ENCODE results near the gene RGS1.

RGS1 gene

GRCh38 chr1:192559115-192560006 lies 16.2 kb upstream of the RGS1 start:
- Histone ChIP-seq H3K36me3 (ENCODE audit: control insufficient read depth, insufficient read depth, low read length) (no peaks in the 10 kb centered on the region), H3K27ac (ENCODE audit: low read depth, low read length) (peak overlapping the region; percentile 48), H3K9ac (ENCODE audit: low read length) (no peak overlapping the region), H3K4me3 (ENCODE audit: low read length) (no peak overlapping the region), H3K27me3 (ENCODE audit: control insufficient read depth, insufficient read depth, low read length) (no peaks in the 10 kb centered on the region), H3K4me1 (ENCODE audit: control insufficient read depth, insufficient read depth, low read length) (no peaks in the 10 kb centered on the region)

- H3K27me3 ChIP-seq (ENCODE audit: control insufficient read depth, insufficient read depth, low read length): no peaks in the 10 kb centered on the region
- no peak overlapping the region for H3K27ac ChIP-seq (ENCODE audit: low read depth, low read length)
- H3K4me1 ChIP-seq (ENCODE audit: control insufficient read depth, insufficient read depth, low read length): no peaks in the 10 kb centered on the region
- no peak overlapping the region for H3K9ac ChIP-seq (ENCODE audit: low read length)
- no peak overlapping the region for H3K4me3 ChIP-seq (ENCODE audit: low read length)
- H3K36me3 ChIP-seq (ENCODE audit: control insufficient read depth, insufficient read depth, low read length): no peaks in the 10 kb centered on the region
These were observed 14.3 kb upstream of the RGS1 start for GRCh38 chr1:192561301-192561700.

DNA sequence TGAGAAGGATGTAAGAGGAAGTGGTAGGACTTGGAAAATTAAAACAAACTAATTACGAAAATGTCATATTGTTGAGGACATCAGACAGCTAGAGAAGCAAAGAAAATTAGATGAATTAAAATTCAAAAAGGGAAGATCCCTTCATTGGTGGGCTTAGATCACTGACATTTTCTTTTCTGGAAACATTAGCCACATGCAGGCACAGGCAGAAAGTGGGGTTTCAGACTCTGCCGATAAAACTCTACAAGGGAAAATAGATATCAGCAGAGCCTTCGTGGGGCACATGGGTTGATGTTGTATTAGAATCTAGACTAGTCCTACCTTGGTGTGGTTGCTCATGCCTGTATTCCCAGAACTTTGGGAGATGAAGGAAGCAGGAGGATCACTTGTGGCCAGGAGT lies 12.4 kb upstream of the RGS1 start:
- Histone ChIP-seq H3K27ac (ENCODE audit: low read depth, low read length) (no peak overlapping the region), H3K4me1 (ENCODE audit: control insufficient read depth, insufficient read depth, low read length) (no peaks in the 10 kb centered on the region), H3K9ac (ENCODE audit: low read length) (no peak overlapping the region), H3K4me3 (ENCODE audit: low read length) (no peak overlapping the region), H3K36me3 (ENCODE audit: control insufficient read depth, insufficient read depth, low read length) (no peaks in the 10 kb centered on the region), H3K27me3 (ENCODE audit: control insufficient read depth, insufficient read depth, low read length) (no peaks in the 10 kb centered on the region)

GRCh38 chr1:192564099-192564498 lies 11.5 kb upstream of the RGS1 start:
- Histone ChIP-seq H3K36me3 (ENCODE audit: control insufficient read depth, insufficient read depth, low read length) (no peaks in the 10 kb centered on the region), H3K4me1 (ENCODE audit: control insufficient read depth, insufficient read depth, low read length) (no peaks in the 10 kb centered on the region), H3K9ac (ENCODE audit: low read length) (no peak overlapping the region), H3K27ac (ENCODE audit: low read depth, low read length) (no peak overlapping the region), H3K27me3 (ENCODE audit: control insufficient read depth, insufficient read depth, low read length) (no peaks in the 10 kb centered on the region), H3K4me3 (ENCODE audit: low read length) (no peak overlapping the region)

DNA sequence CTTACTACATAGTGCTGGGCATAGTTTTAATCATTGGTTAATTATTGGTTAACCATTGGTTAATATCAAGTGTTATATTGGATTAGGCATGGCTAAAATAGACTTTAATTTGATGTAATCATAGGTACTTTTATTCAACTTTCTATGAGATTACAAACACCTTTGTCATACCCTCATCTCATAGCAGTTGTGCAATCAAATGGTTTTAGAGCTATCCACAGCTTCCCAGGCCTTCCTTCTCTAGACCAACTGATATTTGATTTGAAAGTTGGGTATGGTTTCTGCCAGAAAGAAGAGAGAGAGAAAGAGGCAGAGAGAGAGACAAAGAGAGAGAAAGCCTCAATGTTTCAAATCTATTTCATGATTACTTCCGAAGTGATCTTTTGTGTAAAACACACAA lies 9.6 kb upstream of the RGS1 start:
- Histone ChIP-seq H3K4me3 (ENCODE audit: low read length) (no peak overlapping the region), H3K27me3 (ENCODE audit: control insufficient read depth, insufficient read depth, low read length) (no peaks in the 10 kb centered on the region), H3K4me1 (ENCODE audit: control insufficient read depth, insufficient read depth, low read length) (no peaks in the 10 kb centered on the region), H3K9ac (ENCODE audit: low read length) (no peak overlapping the region), H3K36me3 (ENCODE audit: control insufficient read depth, insufficient read depth, low read length) (no peaks in the 10 kb centered on the region), H3K27ac (ENCODE audit: low read depth, low read length) (no peak overlapping the region)

DNA sequence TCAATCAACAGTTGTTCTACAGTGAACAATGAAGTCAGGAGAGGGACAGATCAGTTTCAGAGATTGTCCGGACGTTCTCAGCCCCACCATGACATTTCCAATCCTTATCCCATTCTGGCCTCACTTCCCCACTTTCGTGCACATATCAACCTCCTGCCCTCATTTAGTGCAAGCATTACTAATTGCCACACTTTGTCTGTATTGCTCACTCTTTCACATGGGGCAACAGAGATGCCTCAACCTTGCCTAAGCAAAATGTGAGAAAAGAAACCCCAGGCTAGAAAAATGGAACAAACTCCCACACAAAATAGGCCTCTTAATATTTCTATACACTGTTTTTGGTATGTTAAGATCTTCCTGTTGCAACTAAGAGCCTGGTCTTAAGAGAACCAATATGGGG lies 8.9 kb upstream of the RGS1 start:
- Histone ChIP-seq H3K4me1 (ENCODE audit: control insufficient read depth, insufficient read depth, low read length) (no peaks in the 10 kb centered on the region), H3K9ac (ENCODE audit: low read length) (no peak overlapping the region), H3K4me3 (ENCODE audit: low read length) (no peak overlapping the region), H3K27ac (ENCODE audit: low read depth, low read length) (no peak overlapping the region), H3K27me3 (ENCODE audit: control insufficient read depth, insufficient read depth, low read length) (no peaks in the 10 kb centered on the region), H3K36me3 (ENCODE audit: control insufficient read depth, insufficient read depth, low read length) (no peaks in the 10 kb centered on the region)

GRCh38 chr1:192568063-192568462 lies 7.5 kb upstream of the RGS1 start:
- no peaks in the 10 kb centered on the region for H3K4me1 ChIP-seq (ENCODE audit: control insufficient read depth, insufficient read depth, low read length)
- no peaks in the 10 kb centered on the region for H3K27me3 ChIP-seq (ENCODE audit: control insufficient read depth, insufficient read depth, low read length)
- no peak overlapping the region for H3K4me3 ChIP-seq (ENCODE audit: low read length)
- H3K36me3 ChIP-seq (ENCODE audit: control insufficient read depth, insufficient read depth, low read length): no peaks in the 10 kb centered on the region
- H3K9ac ChIP-seq (ENCODE audit: low read length): no peak overlapping the region
- H3K27ac ChIP-seq (ENCODE audit: low read depth, low read length): no peak overlapping the region

DNA sequence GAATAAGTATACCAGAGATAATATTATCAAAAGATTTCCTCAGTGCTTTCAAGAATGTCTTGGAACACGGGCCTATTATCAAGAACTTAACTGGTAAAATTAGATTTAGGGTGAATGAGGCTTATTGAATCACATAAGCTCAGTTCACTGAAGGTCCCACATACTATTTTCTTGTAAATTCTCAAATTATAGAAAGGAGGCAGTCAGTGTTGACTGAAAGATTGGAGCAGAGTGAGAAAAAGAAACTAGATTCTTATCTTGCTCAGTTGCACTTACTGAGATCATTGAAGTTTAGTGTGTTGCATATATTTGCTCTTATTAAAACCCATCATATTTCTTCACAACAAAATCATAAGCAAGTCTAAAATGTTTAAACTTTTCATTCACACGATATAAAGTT lies 3.9 kb upstream of the RGS1 start:
- Histone ChIP-seq H3K4me3 (ENCODE audit: low read length) (no peak overlapping the region), H3K27ac (ENCODE audit: low read depth, low read length) (no peak overlapping the region), H3K36me3 (ENCODE audit: control insufficient read depth, insufficient read depth, low read length) (no peaks in the 10 kb centered on the region), H3K4me1 (ENCODE audit: control insufficient read depth, insufficient read depth, low read length) (peaks cover 6% of the 10 kb centered on the region), H3K9ac (ENCODE audit: low read length) (no peak overlapping the region), H3K27me3 (ENCODE audit: control insufficient read depth, insufficient read depth, low read length) (no peaks in the 10 kb centered on the region)

DNA sequence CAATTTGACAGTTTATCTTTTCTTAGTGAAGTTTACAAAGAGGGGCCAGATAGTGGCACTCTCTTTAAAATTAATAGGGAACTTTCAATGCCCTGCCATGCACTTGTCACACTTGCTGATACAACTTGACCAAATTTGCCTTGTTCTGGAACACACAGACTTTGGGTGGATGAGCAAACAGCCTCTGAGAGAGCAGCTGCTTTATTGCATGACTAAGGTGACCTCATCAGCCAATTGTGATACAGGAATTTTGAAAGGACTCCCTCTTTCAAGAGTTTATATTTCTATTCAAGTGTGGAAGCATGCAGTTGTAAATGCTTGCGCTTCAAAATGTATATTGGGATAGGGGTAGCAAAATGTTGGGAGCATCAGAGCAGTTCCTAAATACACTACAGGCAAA lies 2.1 kb upstream of the RGS1 start:
- Histone ChIP-seq H3K36me3 (ENCODE audit: control insufficient read depth, insufficient read depth, low read length) (peaks cover 1% of the 10 kb centered on the region), H3K4me3 (ENCODE audit: low read length) (no peak overlapping the region), H3K27me3 (ENCODE audit: control insufficient read depth, insufficient read depth, low read length) (no peaks in the 10 kb centered on the region), H3K27ac (ENCODE audit: low read depth, low read length) (peak overlapping the region; percentile 60), H3K9ac (ENCODE audit: low read length) (no peak overlapping the region), H3K4me1 (ENCODE audit: control insufficient read depth, insufficient read depth, low read length) (peaks cover 6% of the 10 kb centered on the region)

DNA sequence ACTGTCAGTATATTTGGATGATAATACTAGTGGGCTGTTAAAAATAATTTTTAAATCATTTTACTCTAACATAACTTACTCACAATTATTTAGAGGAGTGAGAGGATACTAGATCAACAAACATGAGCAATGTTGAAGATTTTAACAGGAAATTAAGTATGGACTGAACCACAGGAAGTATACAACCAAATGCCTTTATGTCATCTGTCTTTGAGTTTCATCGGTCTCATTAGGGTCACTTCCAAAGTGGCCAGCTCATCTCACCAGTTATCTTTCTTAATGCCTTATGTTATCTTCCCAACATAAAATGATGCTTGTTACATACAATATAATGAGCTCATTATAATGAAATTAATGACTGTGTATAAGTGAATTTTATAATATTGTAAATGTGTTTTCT lies 1.5 kb upstream of the RGS1 start:
- H3K27ac ChIP-seq (ENCODE audit: low read depth, low read length): peak overlapping the region; percentile 60

DNA sequence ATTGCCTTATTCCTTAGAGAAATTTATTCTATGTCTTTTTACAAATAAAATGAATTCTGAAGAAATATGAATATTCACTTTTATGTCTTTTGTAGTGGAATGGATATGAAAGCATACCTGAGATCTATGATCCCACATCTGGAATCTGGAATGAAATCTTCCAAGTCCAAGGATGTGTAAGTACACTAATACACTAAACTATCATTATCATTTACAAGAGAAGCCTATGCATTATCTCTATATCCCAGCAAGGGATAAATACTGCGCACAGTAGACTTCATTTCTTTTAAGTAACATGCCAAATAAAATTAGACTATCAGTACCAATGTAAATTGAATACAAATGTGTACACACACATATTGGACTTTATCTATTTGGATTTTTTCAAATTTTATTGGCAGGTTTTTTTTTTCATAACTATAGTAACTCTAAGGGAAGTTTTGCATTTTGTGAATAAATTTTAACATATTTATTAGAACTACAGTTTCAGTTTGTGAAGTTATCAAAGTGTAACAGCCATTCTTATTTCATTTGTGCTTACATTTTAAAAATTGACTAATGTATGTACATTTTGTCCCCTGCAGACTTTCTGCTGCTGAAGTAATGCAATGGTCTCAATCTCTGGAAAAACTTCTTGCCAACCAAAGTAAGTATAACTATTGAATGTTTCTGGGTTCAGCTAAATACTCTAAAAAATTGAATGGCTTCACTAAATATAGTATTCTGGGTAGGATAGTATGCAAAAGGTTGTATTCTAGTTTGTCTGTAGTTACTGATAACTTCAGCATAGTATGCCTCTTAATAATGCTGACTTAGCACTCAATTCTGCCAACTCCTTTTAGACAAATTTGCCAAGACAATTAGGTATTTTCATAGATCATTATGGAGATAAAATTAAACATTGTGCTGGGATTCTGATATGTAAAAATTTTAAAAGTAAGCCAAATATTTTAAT lies 894 bp downstream of the RGS1 start:
- Histone ChIP-seq H3K4me3 (ENCODE audit: low read length) (peak overlapping the region; percentile 61), H3K27me3 (ENCODE audit: control insufficient read depth, insufficient read depth, low read length) (no peaks in the 10 kb centered on the region), H3K36me3 (ENCODE audit: control insufficient read depth, insufficient read depth, low read length) (peaks cover 2% of the 10 kb centered on the region), H3K9ac (ENCODE audit: low read length) (no peak overlapping the region), H3K4me1 (ENCODE audit: control insufficient read depth, insufficient read depth, low read length) (peaks cover 8% of the 10 kb centered on the region), H3K27ac (ENCODE audit: low read depth, low read length) (peak overlapping the region; percentile 89)

More for the DNA sequence above, 1.5 kb upstream of the RGS1 start:
- Histone ChIP-seq H3K4me3 (ENCODE audit: low read length) (no peak overlapping the region), H3K36me3 (ENCODE audit: control insufficient read depth, insufficient read depth, low read length) (peaks cover 2% of the 10 kb centered on the region), H3K9ac (ENCODE audit: low read length) (no peak overlapping the region), H3K27me3 (ENCODE audit: control insufficient read depth, insufficient read depth, low read length) (no peaks in the 10 kb centered on the region), H3K4me1 (ENCODE audit: control insufficient read depth, insufficient read depth, low read length) (peaks cover 6% of the 10 kb centered on the region)
